ENCODE data around the gene FAP.

The FAP gene

GRCh38 chr2:162243294-162243693 is at the start of gene FAP:
Gene FAP (minus strand): TSS chr2:162243445. CDS start chr2:162243327, 118 bp downstream.
- DNase-seq (ENCODE audit: low read depth) = no peak

- DNase-seq (ENCODE audit: low read depth) = no peak
Measured at GRCh38 chr2:162291748-162292147, 48.5 kb upstream of the FAP start.

GRCh38 chr2:162282765-162283425 is 39.6 kb upstream of the FAP start:
- DNase-seq (ENCODE audit: low read depth) = no peak

DNA sequence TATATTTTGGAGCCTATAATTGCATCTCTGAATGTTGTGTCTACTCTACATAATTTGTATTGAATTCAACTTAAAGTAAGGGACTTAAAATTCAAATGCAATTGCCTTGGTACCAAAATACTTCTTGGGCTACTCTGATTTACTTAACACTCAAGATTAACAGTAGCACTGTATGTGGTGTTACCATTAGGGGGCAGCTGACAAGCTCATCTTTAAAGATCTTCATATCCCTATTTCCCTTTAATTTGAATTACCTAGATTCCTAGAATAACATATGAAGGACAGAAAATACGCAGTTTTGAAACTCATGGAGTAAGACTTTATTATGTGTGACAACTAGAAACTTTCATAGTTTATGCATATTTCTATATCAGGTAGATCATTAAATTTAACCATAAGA is 37.4 kb upstream of the FAP start:
- DNase-seq (ENCODE audit: low read depth) = no peak

DNA sequence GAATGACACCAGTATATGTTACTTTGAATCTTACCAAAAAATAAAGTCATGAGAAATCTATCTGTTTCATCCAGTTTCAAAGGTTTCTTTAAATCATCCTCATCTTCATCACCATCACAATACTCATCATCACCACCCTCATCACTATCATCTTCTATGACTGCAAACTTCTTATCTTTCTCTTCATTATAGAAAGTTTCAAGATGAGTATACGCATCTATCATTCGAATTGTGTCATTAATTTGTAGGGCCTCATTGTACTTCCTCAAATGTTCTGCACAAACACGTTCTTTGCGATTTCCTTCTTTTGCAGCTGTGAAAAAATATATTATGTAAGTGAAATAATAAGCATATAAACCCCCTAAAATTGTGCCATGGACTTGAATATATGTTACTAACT is 34.1 kb upstream of the FAP start:
- DNase-seq (ENCODE audit: low read depth) = no peak

DNA sequence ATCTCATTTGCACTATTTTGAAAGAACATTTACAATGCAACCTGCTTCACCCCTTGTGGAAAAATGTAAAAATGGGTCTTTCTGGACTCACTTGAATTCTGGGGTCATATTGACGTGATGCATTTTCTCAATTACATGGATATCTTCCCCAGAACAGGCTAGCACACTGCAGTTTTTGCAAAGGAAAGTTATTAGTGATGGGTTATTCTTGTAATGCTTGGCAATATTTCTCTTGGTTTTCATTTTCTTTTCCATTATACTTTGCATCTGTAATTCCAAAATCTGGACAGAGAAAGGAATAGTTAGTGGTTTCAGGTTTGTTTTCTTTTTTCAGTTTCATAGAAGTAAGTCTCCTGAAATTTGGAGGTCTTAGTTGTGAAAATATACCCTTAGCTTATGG is 24.8 kb upstream of the FAP start:
- DNase-seq (ENCODE audit: low read depth) = no peak

DNA sequence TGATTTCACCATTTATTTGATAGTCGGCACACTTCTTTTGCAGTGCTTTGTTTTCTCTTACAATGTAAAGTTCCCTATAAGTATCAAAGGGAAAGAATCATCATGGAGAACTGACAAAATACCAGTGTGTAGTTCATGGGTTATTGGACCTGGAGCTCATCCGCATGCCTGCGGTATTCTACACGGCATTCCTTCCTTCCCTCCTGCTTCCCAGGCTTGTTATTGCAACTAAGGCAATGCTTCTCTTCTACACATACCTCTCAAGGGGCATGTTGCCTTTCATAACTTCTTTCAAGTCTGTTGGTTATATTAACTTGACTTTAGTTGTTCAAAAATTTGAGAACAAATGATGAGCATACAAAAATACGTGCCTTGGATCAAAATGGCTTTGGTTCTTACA is 24.3 kb upstream of the FAP start:
- DNase-seq (ENCODE audit: low read depth) = no peak

DNA sequence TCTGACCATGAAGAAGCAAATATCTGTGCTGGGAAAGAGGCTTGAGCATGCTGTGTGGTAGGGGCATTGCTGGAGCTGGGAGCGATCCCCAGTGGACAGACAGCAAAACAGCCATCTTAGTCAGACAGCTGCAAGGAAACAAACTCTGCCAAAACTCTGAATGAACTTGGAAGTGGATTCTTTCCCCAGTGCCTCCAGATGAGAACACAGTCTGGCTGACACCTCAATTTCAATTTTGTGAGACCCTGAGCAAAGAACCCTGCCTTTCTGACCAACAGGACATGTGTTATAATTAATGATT is 23.2 kb upstream of the FAP start:
- DNase-seq (ENCODE audit: low read depth) = no peak

GRCh38 chr2:162265666-162266459 is 22.6 kb upstream of the FAP start:
- DNase-seq (ENCODE audit: low read depth) = no peak

GRCh38 chr2:162261032-162261945 is 18.0 kb upstream of the FAP start:
- no peak for DNase-seq (ENCODE audit: low read depth)

DNA sequence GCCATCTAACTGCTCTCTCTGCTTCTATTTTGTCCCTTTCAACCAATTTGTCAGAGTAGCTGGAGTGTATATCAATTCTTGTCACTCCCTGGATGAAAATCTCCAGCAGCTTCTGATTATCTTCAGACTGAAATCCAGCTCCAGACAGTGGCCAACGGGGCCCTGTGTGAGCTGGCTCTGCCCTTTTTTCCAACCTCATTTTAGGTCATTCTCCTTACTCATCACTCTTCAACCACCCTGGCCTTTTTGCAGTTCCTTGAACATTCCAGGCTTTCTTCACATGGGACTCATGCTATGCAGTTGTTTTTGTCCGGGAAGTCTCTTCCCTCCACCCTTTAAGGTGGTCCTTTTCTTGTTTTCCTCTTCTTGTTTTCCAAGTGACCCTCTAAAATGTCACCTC is 15.4 kb upstream of the FAP start:
- no peak for DNase-seq (ENCODE audit: low read depth)

DNA sequence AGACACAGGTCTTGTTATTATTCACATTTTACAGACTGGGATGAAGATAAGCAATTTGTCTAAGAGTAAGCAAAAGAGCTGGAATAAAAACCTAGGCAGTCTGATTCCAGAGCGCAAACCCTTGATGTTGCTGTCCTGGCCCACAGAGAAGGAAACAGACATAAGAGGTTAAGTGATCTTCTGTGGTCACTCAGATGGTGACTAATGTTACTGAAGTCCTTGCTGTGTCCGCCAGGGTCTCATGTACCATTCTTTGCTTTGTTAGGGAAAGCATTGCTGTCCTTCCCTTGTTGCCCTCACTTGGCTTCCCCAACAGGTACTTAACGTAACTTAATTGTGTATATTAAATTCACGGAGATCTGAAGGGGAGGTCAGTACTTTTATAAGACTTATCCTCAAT is 14.9 kb upstream of the FAP start:
- DNase-seq (ENCODE audit: low read depth) = no peak

DNA sequence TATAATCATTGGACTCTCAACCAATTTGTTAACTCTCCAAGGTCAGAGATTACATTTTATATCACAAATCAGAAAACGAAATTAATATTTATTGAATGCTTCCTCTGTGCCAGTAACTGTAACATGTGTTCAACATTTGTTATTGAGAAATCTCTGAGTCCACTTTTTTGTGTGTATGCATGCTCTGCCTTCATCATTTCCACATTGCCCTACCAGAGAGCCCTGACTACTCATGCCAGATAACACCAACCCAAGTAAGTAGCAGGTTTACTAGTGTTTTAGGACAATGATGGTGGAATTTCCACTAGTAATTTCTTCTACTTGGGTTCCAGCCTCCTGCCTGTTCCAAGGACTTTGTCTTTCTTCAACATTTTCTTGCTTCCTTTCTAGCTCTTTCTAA is 14.2 kb upstream of the FAP start:
- no peak for DNase-seq (ENCODE audit: low read depth)

GRCh38 chr2:162256591-162256991 is 13.3 kb upstream of the FAP start:
- no peak for DNase-seq (ENCODE audit: low read depth)

- DNase-seq (ENCODE audit: low read depth) = no peak
Measured at GRCh38 chr2:162254236-162254871, 11.1 kb upstream of the FAP start.

- DNase-seq (ENCODE audit: low read depth) = no peak
Measured at GRCh38 chr2:162253435-162253834, 10.2 kb upstream of the FAP start.

DNA sequence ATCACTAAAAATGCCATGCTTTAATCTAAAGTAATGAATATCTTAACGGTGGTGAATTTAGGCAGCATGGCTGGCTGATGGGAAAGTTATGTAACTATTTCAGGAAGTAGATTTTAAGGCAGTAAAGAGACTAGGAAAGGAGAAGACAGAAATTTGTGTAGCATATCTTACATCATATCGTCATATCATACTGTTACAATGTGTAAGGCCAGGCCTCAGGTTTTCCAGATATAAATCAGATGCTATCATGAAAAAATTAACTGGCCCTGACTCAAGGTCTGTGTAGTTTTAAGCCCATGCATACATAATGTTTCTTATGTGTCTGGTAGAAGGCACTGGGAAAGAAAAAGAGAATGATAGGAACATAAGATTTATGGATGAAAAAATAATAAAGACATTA is 8.9 kb upstream of the FAP start:
- no peak for DNase-seq (ENCODE audit: low read depth)

GRCh38 chr2:162245781-162246180 is 2.5 kb upstream of the FAP start:
- DNase-seq (ENCODE audit: low read depth) = no peak

GRCh38 chr2:162245061-162245460 is 1.8 kb upstream of the FAP start:
- no peak for DNase-seq (ENCODE audit: low read depth)

GRCh38 chr2:162244541-162245031 is 1.3 kb upstream of the FAP start:
- DNase-seq (ENCODE audit: low read depth) = no peak

GRCh38 chr2:162243715-162244114 is 470 bp upstream of the FAP start:
- DNase-seq (ENCODE audit: low read depth) = no peak

- DNase-seq (ENCODE audit: low read depth) = no peak
Measured at GRCh38 chr2:162242586-162243280, 512 bp downstream of the FAP start.
